Cardiac fibroblast (primary cell): ENCODE data around the gene TMEM186.
"Not testable (repeated sequence)": the region's sequence is repeated elsewhere in the genome, so short reads cannot be mapped to it uniquely, and the experiment has no call there.

Source experiments
- DNase-seq, 2 donors: peaks; one replicate each; pipeline versions ENCODE4 v3.0.0 to v3.0.0-alpha.2; 2010; ENCODE audit warnings: low read depth in 2 of 2
- H3K4me3 ChIP-seq, 2 donors: replicated peaks in 1 of 2; 1 replicate in 1 of 2; 2 replicates in 1 of 2; pipeline ENCODE4 v1.5.1; 2011; ENCODE audit warnings: low read depth in 2 of 2, low read length in 2 of 2, mild to moderate bottlenecking in 2 of 2, moderate library complexity in 1 of 2
- TF ChIP-seq, protein P1 (sequence below): IDR thresholded peaks from one replicate; pipeline ENCODE4 v1.5.1; 2011; ENCODE audit warnings: low read depth, mild to moderate bottlenecking, low read length, inconsistent platforms

The TMEM186 gene

DNA sequence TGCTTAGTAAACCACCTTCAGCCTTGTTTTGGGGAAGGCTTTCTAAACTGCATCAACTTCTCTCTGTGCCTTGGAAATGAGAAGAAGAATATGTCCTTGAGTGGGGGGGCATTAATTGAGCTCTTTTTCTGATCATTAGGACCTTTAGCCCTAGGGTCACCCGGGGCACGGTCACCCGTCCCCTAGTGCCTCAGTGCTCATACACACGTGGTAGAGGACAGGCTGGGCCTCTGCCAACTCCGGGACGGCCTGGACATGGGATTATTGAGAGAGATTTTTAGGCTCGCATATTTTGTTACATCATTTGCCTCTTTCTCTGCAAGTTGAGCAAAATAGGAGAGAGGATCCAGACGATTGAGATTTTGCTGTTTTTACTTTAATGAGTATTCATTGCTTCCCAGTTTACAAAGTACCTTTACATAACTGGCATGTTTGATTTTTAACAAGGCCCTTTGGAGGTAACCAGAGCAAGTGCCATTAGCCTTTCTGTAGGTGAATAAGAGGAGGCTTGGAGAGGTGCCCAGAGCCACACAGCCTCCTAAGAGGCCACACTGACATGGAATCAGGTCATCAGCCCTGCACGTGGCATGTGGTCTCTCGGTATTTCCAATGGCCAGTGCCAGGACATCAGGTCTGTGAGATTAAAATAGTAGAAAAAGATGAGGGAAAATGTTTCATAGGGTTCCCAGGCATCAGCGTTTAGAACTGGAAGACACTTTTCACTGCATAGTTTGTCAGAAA, 11.3 kb upstream of the TMEM186 start:
- TF ChIP-seq, protein P1, sequence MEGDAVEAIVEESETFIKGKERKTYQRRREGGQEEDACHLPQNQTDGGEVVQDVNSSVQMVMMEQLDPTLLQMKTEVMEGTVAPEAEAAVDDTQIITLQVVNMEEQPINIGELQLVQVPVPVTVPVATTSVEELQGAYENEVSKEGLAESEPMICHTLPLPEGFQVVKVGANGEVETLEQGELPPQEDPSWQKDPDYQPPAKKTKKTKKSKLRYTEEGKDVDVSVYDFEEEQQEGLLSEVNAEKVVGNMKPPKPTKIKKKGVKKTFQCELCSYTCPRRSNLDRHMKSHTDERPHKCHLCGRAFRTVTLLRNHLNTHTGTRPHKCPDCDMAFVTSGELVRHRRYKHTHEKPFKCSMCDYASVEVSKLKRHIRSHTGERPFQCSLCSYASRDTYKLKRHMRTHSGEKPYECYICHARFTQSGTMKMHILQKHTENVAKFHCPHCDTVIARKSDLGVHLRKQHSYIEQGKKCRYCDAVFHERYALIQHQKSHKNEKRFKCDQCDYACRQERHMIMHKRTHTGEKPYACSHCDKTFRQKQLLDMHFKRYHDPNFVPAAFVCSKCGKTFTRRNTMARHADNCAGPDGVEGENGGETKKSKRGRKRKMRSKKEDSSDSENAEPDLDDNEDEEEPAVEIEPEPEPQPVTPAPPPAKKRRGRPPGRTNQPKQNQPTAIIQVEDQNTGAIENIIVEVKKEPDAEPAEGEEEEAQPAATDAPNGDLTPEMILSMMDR: no peak
- DNase-seq: no peak
- H3K4me3 ChIP-seq: no peak overlapping the region

DNA sequence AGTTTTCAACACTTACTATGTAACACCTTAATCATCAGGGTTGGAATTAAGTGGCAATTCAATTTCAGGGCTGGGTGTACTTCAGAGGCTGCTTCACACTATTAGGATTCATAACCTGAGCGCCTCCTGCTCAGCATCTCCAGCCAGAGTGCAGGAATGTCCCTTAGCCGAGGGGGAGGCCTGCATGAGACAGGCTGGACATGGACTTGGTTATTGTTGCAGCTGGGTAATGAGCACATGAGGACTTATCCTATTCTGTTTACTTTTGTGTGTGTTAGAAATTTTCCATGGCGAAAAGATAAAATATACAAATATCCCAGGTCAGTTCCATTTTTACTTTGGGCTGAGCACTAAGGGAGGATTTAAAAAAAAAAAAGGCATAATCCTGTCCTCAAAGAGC, 10.6 kb upstream of the TMEM186 start:
- TF ChIP-seq, protein P1: no peak
- no peak for DNase-seq
- no peak overlapping the region for H3K4me3 ChIP-seq

DNA sequence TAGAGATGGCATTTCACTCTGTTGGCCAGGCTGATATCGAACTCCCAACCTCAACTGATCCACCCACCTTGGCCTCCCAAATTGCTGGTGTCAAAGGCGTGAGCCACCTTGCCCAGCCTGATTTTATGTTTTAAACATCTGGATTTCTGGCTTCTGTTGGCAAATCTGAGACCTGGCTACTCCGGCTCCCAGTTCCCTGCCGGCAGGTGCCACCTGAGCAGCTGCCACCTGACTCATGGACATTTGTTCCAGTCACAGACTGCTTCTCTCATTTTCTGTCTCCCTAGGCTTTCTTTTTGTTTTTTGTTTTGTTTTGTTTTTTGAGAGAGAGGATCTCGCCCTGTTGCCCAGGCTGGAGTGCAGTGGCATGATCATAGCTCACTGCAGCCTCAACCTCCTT, 9.8 kb upstream of the TMEM186 start:
- TF ChIP-seq, protein P1: no peak
- DNase-seq: no peak

DNA sequence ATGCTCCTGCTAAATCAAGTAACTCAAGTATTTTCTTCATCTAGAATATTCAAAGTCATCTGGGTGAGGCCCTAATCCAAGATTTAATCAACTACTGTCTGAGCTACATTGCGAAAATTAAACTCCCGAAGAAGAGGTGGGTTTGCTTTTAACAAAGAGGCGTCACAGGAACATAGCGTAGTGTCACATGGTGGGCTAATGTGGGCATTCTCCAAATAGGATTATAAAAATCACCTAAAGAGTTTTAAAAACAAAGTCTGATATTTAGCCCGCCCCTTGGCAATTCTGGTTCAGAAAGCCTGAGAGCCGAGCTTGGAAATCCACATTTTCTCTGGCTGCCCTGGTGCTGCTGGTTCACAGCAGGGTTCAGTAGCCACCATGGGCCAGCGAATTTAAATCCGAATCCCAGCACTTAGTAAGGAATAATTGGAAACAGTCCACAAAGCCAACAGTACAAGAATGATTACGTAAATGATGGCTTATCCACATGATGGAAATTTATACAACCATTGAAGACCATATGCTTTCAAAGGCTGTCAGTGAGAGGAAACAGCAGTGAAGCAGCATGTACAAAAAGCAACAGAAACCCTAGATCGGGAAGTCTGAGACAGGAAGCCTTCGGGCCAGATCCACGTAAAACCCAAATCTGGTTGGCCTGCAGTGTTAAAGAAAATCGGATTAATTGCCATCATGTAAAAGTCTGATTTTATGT, 9.0 kb upstream of the TMEM186 start:
- DNase-seq: no peak
- no peak overlapping the region for H3K4me3 ChIP-seq
- TF ChIP-seq, protein P1: no peak

More for the DNA sequence above, 9.8 kb upstream of the TMEM186 start:
- no peak overlapping the region for H3K4me3 ChIP-seq

DNA sequence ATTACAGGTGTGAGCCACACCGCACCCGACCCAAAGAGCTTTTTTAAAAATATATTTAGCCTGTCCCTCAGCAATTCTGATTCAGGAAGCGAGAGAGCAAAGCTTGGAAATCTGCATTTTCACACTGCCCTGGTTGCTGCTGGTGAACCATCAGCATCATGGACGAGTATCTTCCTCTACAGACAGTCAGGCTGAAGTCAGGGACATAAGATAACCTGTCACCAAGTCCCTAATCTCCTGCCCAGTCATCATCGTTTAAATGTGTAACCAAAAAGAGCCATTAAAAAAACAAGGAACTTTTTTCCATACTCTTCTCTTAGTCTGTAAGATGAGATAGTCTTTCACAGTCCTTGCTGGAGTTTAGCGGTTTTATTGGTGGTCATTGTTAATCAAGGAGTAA, 6.9 kb upstream of the TMEM186 start:
- DNase-seq: no peak
- no peak overlapping the region for H3K4me3 ChIP-seq
- TF ChIP-seq, protein P1: no peak

DNA sequence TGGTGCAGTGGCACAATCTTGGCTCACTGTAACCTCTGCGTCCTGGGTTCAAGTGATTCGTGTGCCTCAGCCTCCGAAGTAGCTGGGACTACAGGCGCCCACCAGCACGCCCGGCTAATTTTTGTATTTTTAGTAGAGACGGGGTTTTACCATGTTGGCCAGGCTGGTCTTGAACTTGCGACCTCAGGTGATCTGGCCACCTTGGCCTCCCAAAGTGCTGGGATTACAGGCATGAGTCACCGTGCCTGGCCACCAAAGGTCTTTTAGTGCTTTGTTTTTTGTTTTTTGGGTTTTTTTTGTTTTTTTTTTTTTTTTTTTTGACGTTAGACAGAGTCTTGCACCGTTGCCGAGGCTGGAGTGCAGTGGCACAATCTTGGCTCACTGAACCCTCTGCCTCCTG, 6.3 kb upstream of the TMEM186 start:
- H3K4me3 ChIP-seq, DNase-seq: not testable (repeated sequence)

DNA sequence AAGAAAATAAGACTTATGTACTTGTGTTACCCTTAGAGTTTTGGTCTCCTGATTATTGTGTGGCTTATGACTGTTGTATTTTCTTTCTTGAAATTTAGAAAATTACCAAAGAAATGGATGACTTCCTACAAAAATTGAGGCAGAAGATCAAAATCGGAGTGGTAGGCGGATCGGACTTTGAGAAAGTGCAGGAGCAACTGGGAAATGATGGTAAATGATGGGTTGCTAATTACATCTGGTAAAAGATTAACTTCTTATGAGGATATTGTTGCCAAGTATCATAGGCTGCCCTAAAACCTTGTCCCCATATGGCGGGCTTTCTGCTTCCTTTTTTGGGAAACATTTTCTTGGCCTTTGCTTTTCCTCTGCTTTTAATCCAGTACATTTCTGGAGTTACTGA, 4.3 kb upstream of the TMEM186 start:
- no peak overlapping the region for H3K4me3 ChIP-seq
- TF ChIP-seq, protein P1: no peak
- DNase-seq: no peak
